IPS DF 6.9 (cell line): ENCODE data around the gene FKBP7.
"Not testable (repeated sequence)": the region's sequence is repeated elsewhere in the genome, so short reads cannot be mapped to it uniquely, and the experiment has no call there.

Experiments used
- DNase-seq: peaks from one replicate; pipeline ENCODE4 v3.0.0-alpha.2; 2013; ENCODE audit warnings: low read depth, low spot score
- H3K27ac ChIP-seq: one replicate; pipeline ENCODE4 v1.5.1; 2013; ENCODE audit warnings: low read length, control low read depth
- H3K27me3 ChIP-seq: 2 replicates; pipeline ENCODE4 v1.6.1; 2013; ENCODE audit warnings: mild to moderate bottlenecking, low read length; ENCODE audit not compliant: control insufficient read depth, insufficient read depth
- H3K36me3 ChIP-seq: 2 replicates; pipeline ENCODE4 v1.6.1; 2013; ENCODE audit warnings: low read length; ENCODE audit not compliant: control insufficient read depth, insufficient read depth
- H3K4me1 ChIP-seq: 2 replicates; pipeline ENCODE4 v1.6.1; 2013; ENCODE audit warnings: low read length; ENCODE audit not compliant: control insufficient read depth, insufficient read depth
- H3K4me3 ChIP-seq: 2 replicates; pipeline ENCODE4 v1.5.1; 2013; ENCODE audit warnings: mild to moderate bottlenecking, low read length
- H3K9me3 ChIP-seq: 2 replicates; pipeline ENCODE4 v1.6.1; 2013; ENCODE audit warnings: low read length, inconsistent platforms; ENCODE audit not compliant: control insufficient read depth, insufficient read depth
- WGBS: extraction: QIAGEN DNeasy Blood & Tissue Kit; methylation state at CpG from one replicate; pipeline ENCODE4 v1.1.7; 2013; ENCODE audit warnings: mixed read lengths, missing lambda C conversion rate; ENCODE audit not compliant: insufficient read length, insufficient coverage; 5-methylcytosine and 5-hydroxymethylcytosine counted together

Gene FKBP7, protein sequence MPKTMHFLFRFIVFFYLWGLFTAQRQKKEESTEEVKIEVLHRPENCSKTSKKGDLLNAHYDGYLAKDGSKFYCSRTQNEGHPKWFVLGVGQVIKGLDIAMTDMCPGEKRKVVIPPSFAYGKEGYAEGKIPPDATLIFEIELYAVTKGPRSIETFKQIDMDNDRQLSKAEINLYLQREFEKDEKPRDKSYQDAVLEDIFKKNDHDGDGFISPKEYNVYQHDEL

DNA sequence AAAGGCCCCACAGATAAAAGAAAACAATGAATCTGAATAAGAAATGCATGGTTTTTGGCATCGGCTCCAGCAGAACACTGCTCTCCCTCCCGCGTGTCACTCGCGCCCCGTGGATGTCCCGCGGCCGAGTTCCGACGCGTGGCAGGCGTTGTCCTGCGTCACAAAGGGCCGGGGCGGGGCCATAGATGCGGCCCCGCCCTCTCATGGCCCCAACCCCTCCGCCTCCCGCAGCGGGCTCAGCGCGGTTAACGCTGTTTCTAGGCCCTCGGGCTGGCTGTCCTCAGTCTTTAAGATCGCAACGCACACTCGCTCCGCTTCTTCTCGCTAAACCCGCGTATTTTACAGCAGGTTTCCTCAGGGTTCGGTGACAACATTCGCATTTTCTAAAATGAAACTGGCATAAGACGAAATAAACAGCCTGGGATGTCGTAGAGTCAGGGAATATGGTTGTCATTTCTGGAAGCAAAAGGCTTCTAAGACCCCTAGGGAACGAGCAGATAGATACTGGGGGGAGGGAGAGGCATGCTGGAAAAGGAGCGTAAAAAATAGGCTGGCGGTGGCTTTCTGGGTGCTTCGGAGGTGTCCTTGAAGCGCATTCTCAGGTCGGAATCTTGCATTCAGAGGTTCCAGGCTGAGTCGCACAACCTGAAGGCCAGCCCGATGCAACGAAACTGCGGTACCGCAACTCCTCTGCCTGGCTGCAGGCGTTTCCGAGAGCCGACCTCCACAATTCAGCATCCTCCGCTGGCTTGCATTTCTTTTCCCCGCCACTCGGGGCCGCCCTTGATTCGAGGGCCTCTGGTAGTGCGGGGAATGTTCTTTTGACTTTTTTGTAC, at the start of gene FKBP7:
FKBP7 (minus strand) TSS at position 162 of the 836 bp plus-strand sequence; CDS start at position 61, 101 bp downstream.
- Histone ChIP-seq H3K4me1 (0 out of 2 replicates have a peak, but pooled peaks cover 1% of the 10 kb centered on the region), H3K36me3 (no peaks in the 10 kb centered on the region), H3K27me3 (no peaks in the 10 kb centered on the region; the same call in 1 of the 2 replicates), H3K27ac (no peak within 1 kb of the TSS), H3K4me3 (peak within 1 kb of the TSS; percentile 85; the same call in 1 of the 2 replicates), H3K9me3 (no peaks in the 10 kb centered on the region)
- no CpG with 5 or more reads among the region's 56 CpGs for WGBS
- no peak for DNase-seq

DNA sequence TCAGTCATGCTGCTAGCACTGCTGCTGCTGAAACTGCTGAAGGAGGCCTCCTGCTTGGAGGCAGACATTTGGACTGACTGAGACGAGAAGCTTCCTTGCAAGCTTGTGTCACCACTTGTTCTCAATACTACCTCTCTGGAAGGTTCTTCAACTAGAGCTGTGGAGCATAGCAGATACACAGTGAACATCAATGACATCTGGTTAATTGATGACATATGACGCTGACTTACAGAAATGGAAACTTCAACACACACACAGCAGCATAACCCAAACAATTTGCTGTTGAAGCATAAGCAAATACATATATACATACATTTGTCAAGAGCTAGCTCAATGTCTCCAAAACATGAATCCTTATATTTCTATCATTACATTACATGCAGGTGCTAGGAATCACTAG, 49.2 kb upstream of the FKBP7 start:
- Histone ChIP-seq H3K27ac (no peak overlapping the region), H3K27me3 (no peaks in the 10 kb centered on the region), H3K9me3 (no peaks in the 10 kb centered on the region), H3K4me3 (no peak overlapping the region), H3K4me1 (no peaks in the 10 kb centered on the region; the same call in 1 of the 2 replicates), H3K36me3 (no peaks in the 10 kb centered on the region)
- no CpG with 5 or more reads among the region's 2 CpGs for WGBS
- no peak for DNase-seq

DNA sequence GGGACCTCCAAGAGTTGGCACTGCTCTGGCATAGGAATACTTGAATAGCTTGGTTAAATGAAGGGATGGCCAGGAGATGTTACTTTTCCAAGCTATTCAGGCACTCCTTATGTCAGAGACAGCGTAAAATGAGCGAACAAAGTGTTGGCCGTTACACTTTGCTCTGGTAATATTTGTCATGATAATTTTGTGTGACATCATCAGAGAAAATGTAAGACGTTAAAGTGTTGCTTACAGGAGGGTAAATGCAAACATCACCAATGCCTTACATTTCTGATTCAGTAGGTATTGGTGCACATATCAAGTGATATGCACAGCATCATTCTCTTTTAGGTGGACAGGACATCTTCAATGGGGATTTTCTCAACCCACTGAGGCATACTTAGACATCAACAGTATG, 47.9 kb upstream of the FKBP7 start:
- Histone ChIP-seq H3K4me1 (no peaks in the 10 kb centered on the region; the same call in 1 of the 2 replicates), H3K4me3 (no peak overlapping the region), H3K36me3 (no peaks in the 10 kb centered on the region), H3K9me3 (no peaks in the 10 kb centered on the region), H3K27ac (no peak overlapping the region), H3K27me3 (no peaks in the 10 kb centered on the region)
- DNase-seq, result no peak
- no CpG with 5 or more reads among the region's 4 CpGs for WGBS

DNA sequence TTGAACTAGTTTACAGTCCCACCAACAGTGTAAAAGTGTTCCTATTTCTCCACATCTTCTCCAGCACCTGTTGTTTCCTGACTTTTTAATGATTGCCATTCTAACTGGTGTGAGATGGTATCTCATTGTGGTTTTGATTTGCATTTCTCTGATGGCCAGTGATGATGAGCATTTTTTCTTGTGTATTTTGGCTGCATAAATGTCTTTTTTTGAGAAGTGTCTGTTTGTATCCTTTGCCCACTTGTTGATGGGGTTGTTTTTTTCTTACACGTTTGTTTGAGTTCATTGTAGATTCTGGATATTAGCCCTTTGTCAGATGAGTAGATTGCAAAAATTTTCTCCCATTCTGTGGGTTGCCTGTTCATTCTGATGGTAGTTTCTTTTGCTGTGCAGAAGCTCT, 47.1 kb upstream of the FKBP7 start:
- not testable (repeated sequence) for H3K36me3 ChIP-seq, H3K27ac ChIP-seq, DNase-seq, H3K27me3 ChIP-seq, H3K4me3 ChIP-seq, H3K9me3 ChIP-seq, H3K4me1 ChIP-seq
- WGBS, result no CpG with 5 or more reads among the region's 1 CpG

DNA sequence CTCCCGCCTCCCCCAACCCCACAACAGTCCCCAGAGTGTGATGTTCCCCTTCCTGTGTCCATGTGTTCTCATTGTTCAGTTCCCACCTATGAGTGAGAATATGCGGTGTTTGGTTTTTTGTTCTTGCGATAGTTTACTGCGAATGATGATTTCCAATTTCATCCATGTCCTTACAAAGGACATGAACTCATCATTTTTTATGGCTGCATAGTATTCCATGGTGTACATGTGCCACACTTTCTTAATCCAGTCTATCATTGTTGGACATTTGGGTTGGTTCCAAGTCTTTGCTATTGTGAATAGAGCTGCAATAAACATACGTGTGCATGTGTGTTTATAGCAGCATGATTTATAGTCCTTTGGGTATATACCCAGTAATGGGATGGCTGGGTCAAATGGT, 46.6 kb upstream of the FKBP7 start:
- H3K9me3 ChIP-seq, H3K36me3 ChIP-seq, H3K4me1 ChIP-seq, H3K27ac ChIP-seq, H3K4me3 ChIP-seq, DNase-seq, H3K27me3 ChIP-seq: not testable (repeated sequence)
- no CpG with 5 or more reads among the region's 5 CpGs for WGBS

DNA sequence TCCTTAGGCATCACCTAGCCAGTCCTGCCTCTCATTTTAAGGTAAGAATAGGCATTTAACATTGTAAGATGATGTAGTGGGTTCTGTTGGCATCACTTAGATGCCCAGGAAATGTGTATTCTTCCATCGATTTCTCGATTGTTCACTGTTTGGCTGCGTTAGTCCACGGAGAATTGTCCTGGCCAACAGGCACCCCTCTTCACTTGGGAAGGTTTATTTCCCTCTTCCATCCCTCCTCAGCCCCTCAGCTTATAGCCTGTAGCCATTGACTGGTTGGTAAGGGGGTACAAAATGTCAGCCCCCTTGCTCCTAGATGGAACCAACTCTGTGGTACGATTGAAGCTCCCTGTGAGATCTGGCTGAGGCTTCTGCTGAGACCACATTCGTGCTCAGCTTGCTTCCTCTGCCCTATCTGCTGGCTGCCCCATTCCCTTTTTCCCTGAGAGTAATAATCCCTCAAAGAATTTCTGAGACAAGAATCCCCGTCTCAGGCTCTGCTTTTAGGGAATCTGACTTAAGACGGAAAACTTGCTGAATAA, 45.3 kb upstream of the FKBP7 start:
- DNase-seq, result no peak
- Histone ChIP-seq H3K4me3 (peak overlapping the region; percentile 75; the same call in 1 of the 2 replicates), H3K36me3 (no peaks in the 10 kb centered on the region), H3K27me3 (no peaks in the 10 kb centered on the region), H3K4me1 (no peaks in the 10 kb centered on the region; the same call in 1 of the 2 replicates), H3K9me3 (no peaks in the 10 kb centered on the region), H3K27ac (no peak overlapping the region)
- WGBS, result no CpG with 5 or more reads among the region's 8 CpGs

DNA sequence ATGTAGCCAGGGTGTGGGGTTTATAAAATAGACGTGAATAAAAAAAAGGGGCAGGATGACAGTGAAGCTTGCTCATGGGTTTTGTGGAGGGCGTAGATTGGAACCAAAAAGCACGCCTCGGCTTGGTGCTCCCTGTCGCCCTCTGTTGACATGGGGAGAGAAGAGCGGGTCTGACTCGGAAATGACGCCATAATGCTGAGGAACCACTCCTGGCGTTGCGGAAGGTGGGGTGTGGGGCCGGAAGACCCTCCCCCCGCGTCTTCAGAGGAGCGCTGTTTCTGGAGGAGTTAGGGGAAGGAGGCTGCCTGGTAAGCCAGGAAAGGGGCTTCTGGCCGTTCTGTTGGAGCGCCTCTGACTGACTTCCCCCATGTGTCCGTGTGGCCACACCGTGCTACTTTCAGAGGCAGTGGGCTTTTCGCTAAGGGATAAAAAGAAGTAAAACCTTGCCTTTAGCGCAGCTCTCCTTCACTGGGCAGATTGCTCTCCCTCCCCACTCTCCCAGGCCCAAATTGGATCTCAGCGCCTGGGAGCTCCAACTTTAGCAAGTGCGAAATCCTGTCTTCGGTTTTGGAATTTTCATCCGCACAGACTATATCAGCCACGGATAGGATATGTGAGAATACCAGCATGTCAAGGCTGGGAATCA, 44.7 kb upstream of the FKBP7 start:
- Histone ChIP-seq H3K4me1 (no peaks in the 10 kb centered on the region), H3K27ac (no peak overlapping the region), H3K4me3 (peak overlapping the region; percentile 75; the same call in 1 of the 2 replicates), H3K36me3 (no peaks in the 10 kb centered on the region), H3K27me3 (no peaks in the 10 kb centered on the region), H3K9me3 (no peaks in the 10 kb centered on the region)
- peak; percentile 84 for DNase-seq
- WGBS, result no CpG with 5 or more reads among the region's 25 CpGs

DNA sequence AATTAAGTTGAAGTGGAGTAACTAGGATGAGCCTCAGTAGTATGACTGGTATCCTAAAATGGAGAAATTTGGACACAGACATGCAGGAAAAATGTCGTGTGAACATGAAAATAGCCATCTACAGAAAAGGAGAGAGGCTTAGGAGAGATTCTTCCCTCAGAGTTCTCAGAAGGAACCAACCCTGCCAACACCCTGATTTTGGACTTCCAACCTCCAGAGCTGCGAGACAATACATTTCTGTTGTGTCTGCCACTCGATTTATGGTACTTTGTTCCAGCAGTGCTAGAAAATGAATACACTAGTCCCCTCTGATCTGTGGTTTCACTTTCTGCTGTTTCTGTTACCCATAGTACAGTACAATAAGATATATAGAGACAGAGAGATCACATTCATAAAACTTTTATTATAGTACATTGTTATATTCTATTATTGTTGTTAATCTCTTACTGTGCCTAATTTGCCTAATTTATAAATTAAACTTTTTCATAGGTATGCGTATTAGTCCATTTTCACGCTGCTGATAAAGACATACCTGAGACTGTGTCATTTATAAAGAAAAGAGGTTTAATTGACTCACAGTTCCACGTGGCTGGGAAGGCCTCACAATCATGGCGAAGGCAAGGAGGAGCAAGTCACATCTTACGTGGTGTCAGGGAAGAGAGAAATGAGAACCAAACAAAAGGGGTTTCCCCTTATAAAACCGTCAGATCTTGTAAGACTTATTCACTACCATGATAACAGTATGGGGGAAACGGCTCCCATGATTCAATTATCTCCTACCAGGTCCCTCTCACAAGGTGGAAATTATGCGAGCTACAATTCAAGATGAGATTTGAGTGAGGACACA, 43.1 kb upstream of the FKBP7 start:
- H3K27me3 ChIP-seq, result no peaks in the 10 kb centered on the region
- no peak for DNase-seq
- H3K27ac ChIP-seq, result no peak overlapping the region
- no peak overlapping the region for H3K4me3 ChIP-seq
- no peaks in the 10 kb centered on the region for H3K9me3 ChIP-seq
- WGBS, result no CpG with 5 or more reads among the region's 11 CpGs
- no peaks in the 10 kb centered on the region for H3K36me3 ChIP-seq
- H3K4me1 ChIP-seq, result no peaks in the 10 kb centered on the region

DNA sequence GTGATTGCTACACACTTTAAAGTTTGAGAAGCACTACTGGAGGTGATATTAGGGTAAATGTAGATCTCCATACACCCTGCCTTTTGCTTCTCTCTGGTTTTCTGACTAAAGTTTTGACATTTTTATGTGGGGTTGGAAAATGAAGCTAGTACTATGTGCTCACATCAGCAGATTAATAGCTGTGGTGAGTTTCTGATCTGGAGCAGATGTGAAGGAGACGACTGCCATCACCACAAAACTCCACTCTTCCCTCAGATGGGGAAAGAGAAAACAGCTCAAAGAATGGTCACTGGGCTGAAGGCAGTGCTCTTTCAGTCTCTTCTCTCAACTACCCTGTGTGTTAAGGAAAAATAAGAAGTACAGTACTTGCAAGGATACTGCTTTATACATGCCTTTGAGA, 39.1 kb upstream of the FKBP7 start:
- Histone ChIP-seq H3K27ac (no peak overlapping the region), H3K4me1 (no peaks in the 10 kb centered on the region), H3K4me3 (no peak overlapping the region), H3K9me3 (no peaks in the 10 kb centered on the region), H3K27me3 (no peaks in the 10 kb centered on the region), H3K36me3 (no peaks in the 10 kb centered on the region)
- DNase-seq, result no peak
- no CpG with 5 or more reads among the region's 1 CpG for WGBS
